Fibroblast of lung (primary cell): Measurements from ENCODE around the gene PCBD1. TPM values are rescaled to one million over a fixed set of nuclear protein-coding genes. Genes with fewer than 3 reads are reported as not detected.

Experiments used
- DNase-seq, 2 donors: peaks; one replicate each; pipeline versions ENCODE4 v3.0.0 to v3.0.0-alpha.2; 2010; ENCODE audit warnings: low read depth in 2 of 2
- H2AFZ ChIP-seq: 2 replicates; pipeline ENCODE4 v1.5.1; 2012; ENCODE audit warnings: low read length, control low read depth, inconsistent platforms
- H3K27ac ChIP-seq: 2 replicates; pipeline ENCODE4 v1.5.1; 2011; ENCODE audit warnings: low read length, control low read depth; ENCODE audit not compliant: insufficient read depth
- H3K27me3 ChIP-seq: 2 replicates; pipeline ENCODE4 v1.5.1; 2011; ENCODE audit warnings: mild to moderate bottlenecking, low read length; ENCODE audit not compliant: control insufficient read depth, insufficient read depth
- H3K36me3 ChIP-seq: 2 replicates; pipeline ENCODE4 v1.5.1; 2011; ENCODE audit warnings: low read length; ENCODE audit not compliant: control insufficient read depth, insufficient read depth
- H3K4me1 ChIP-seq: 2 replicates; pipeline ENCODE4 v1.5.1; 2011; ENCODE audit warnings: low read length; ENCODE audit not compliant: control insufficient read depth, insufficient read depth; ENCODE audit errors: extremely low read depth
- H3K4me2 ChIP-seq: 2 replicates; pipeline ENCODE4 v1.5.1; 2011; ENCODE audit warnings: low read length, control low read depth; ENCODE audit not compliant: insufficient read depth; ENCODE audit errors: extremely low read depth
- H3K4me3 ChIP-seq, 4 experiments: fragments of 200-600 bp in 1 of 4; sonication (generic) in 1 of 4; replicated peaks in 1 of 4; 2 replicates each; pipeline ENCODE4 v1.5.1; 2011 to 2016; ENCODE audit warnings: low read length in 4 of 4, low read depth in 3 of 4, mild to moderate bottlenecking in 3 of 4, control low read depth in 2 of 4, inconsistent platforms in 1 of 4, mixed read lengths in 1 of 4; ENCODE audit not compliant: insufficient read depth in 1 of 4; ENCODE audit errors: control extremely low read depth in 1 of 4
- H3K79me2 ChIP-seq: 2 replicates; pipeline ENCODE4 v1.5.1; 2012; ENCODE audit warnings: mild to moderate bottlenecking, low read length, inconsistent platforms; ENCODE audit not compliant: control insufficient read depth, insufficient read depth
- H3K9ac ChIP-seq: 2 replicates; pipeline ENCODE4 v1.5.1; 2011; ENCODE audit warnings: mild to moderate bottlenecking, low read length, control low read depth; ENCODE audit not compliant: insufficient read depth
- H3K9me3 ChIP-seq: 2 replicates; pipeline ENCODE4 v1.5.1; 2012; ENCODE audit warnings: low read depth, low read length; ENCODE audit not compliant: control insufficient read depth, insufficient read depth
- H4K20me1 ChIP-seq: 2 replicates; pipeline ENCODE4 v1.5.1; 2011; ENCODE audit warnings: low read length; ENCODE audit not compliant: control insufficient read depth, insufficient read depth; ENCODE audit errors: extremely low read depth
- CTCF ChIP-seq, 2 donors: IDR thresholded peaks in 1 of 2; conservative IDR thresholded peaks in 1 of 2; 1 replicate in 1 of 2; 2 replicates in 1 of 2; pipeline ENCODE4 v1.5.1; 2011 to 2012; ENCODE audit warnings: low read length in 2 of 2, control low read depth in 1 of 2, inconsistent platforms in 1 of 2, low read depth in 1 of 2, mild to moderate bottlenecking in 1 of 2
- EZH2 ChIP-seq: IDR thresholded peaks from 2 replicates; pipeline ENCODE4 v1.5.1; 2012; ENCODE audit warnings: low read length, control low read depth, mild to moderate bottlenecking; ENCODE audit errors: missing control alignments
- polyA plus RNA-seq, 2 donors: library from polyadenylated mRNA; depleted of rRNA in 1 of 2; stranded (reverse) in 1 of 2; unstranded in 1 of 2; fragments of >200 nt; gene quantifications; 2 replicates each; pipeline ENCODE4 v1.2.1, GENCODE V29; 2011 to 2012; ENCODE audit warnings: missing spikeins in 1 of 2
- total RNA-seq: library from RNA; depleted of rRNA; stranded (reverse); fragments of >200 nt; gene quantifications from 2 replicates; pipeline ENCODE4 v1.2.1, GENCODE V29; 2014

The PCBD1 gene
- total and polyA plus RNA-seq, 2 donors (not counting 1 experiment from before 2014, with no cell fraction given) = 31.2 to 46.6 TPM

- H3K4me3 ChIP-seq = no peak overlapping the region
- DNase-seq = no peak
- H2AFZ ChIP-seq = no peak overlapping the region
- no peak overlapping the region for H3K27ac ChIP-seq
- TF ChIP-seq CTCF (conservative IDR thresholded peaks at IDR 0.05 in 1 of 2, IDR thresholded peaks at IDR 0.05 in 1 of 2; ENCODE audit: low read depth in 1 of 2, low read length in 2 of 2) = no peak
- no peak for TF ChIP-seq EZH2
- no peak overlapping the region for H3K9ac ChIP-seq
- no peaks in the 10 kb centered on the region for H3K36me3 ChIP-seq
- no peaks in the 10 kb centered on the region for H3K4me1 ChIP-seq
- H3K79me2 ChIP-seq = no peaks in the 10 kb centered on the region
- no peaks in the 10 kb centered on the region for H4K20me1 ChIP-seq
- H3K27me3 ChIP-seq = peaks cover 6% of the 10 kb centered on the region
- no peak overlapping the region for H3K4me2 ChIP-seq
- H3K9me3 ChIP-seq = no peaks in the 10 kb centered on the region
These were observed 27.4 kb upstream of the PCBD1 start for GRCh38 chr10:70915806-70916205.

GRCh38 chr10:70915206-70915605 lies 26.8 kb upstream of the PCBD1 start:
- Histone ChIP-seq H3K9me3 (no peaks in the 10 kb centered on the region), H3K27me3 (peaks cover 6% of the 10 kb centered on the region), H2AFZ (no peak overlapping the region), H3K36me3 (no peaks in the 10 kb centered on the region), H3K4me1 (no peaks in the 10 kb centered on the region), H3K9ac (no peak overlapping the region), H3K4me3 (no peak overlapping the region), H4K20me1 (no peaks in the 10 kb centered on the region), H3K79me2 (no peaks in the 10 kb centered on the region), H3K27ac (no peak overlapping the region), H3K4me2 (no peak overlapping the region)
- TF ChIP-seq EZH2 (no peak), CTCF (conservative IDR thresholded peaks at IDR 0.05 in 1 of 2, IDR thresholded peaks at IDR 0.05 in 1 of 2; ENCODE audit: low read depth in 1 of 2, low read length in 2 of 2) (no peak)
- DNase-seq = no peak

GRCh38 chr10:70914316-70914864 lies 26.0 kb upstream of the PCBD1 start:
- Histone ChIP-seq H3K27ac (no peak overlapping the region), H3K36me3 (no peaks in the 10 kb centered on the region), H3K79me2 (no peaks in the 10 kb centered on the region), H2AFZ (no peak overlapping the region), H3K4me2 (no peak overlapping the region), H3K4me3 (no peak overlapping the region), H3K27me3 (peaks cover 6% of the 10 kb centered on the region), H3K9ac (no peak overlapping the region), H3K9me3 (no peaks in the 10 kb centered on the region), H4K20me1 (no peaks in the 10 kb centered on the region), H3K4me1 (no peaks in the 10 kb centered on the region)
- TF ChIP-seq EZH2 (no peak), CTCF (conservative IDR thresholded peaks at IDR 0.05 in 1 of 2, IDR thresholded peaks at IDR 0.05 in 1 of 2; ENCODE audit: low read depth in 1 of 2, low read length in 2 of 2) (no peak)
- DNase-seq = no peak
